PC-3 (cell line): ENCODE measurements around the gene SLC2A13.
A peak's percentile ranks its signal among the peaks of the same experiment; 100 is the strongest.

Experiments
- CTCF ChIP-seq: fragments of 300-600 bp; sonication (generic); conservative IDR thresholded peaks from 2 replicates; pipeline ENCODE4 v1.5.1; 2017; ENCODE audit warnings: antibody characterized with exemption, low read depth, mild to moderate bottlenecking, low read length
- EZH2 ChIP-seq: fragments of 300-600 bp; sonication (generic); IDR thresholded peaks from one replicate; pipeline ENCODE4 v1.6.1; 2017; ENCODE audit warnings: antibody characterized with exemption, mild to moderate bottlenecking, low read length; ENCODE audit not compliant: unreplicated experiment

- TF ChIP-seq CTCF (peak; percentile 56), EZH2 (no peak)
These were observed 298.8 kb downstream of the SLC2A13 start for GRCh38 chr12:39807043-39807442.
